HCT116 (cell line): ENCODE results near the gene SSRP1. TPM values are rescaled to one million over a fixed set of nuclear protein-coding genes. Genes with fewer than 3 reads are reported as not detected.
A peak's percentile ranks its signal among the peaks of the same experiment; 100 is the strongest.

Source experiments
- ATAC-seq: fragments of 200-7000 bp; cut with Tn5 transposase; 2 replicates; pipeline ENCODE4 v1.9.1; 2020; ENCODE audit warnings: mild to moderate bottlenecking, moderate library complexity
- BruUV-seq: library from RNA; stranded (reverse); fragments of 400-500 nt; replicated peaks from 2 replicates; lab custom pipeline; 2021; lab: Mats Ljungman, UMichigan
- CTCF ChIA-PET: fragments of 300-600 bp; sonication (Branson Sonifier 250); formaldehyde crosslinking; loops from one replicate; lab custom pipeline; 2021; ENCODE audit warnings: antibody characterized with exemption; lab: Charles Lee
- POLR2A ChIA-PET: fragments of 300-600, 350-600 bp; sonication (Branson Sonifier 250); formaldehyde crosslinking; loops from one replicate; lab custom pipeline; 2021; ENCODE audit warnings: antibody characterized with exemption; lab: Charles Lee
- RAD21 ChIA-PET, 2 experiments: fragments of 300-600 bp; sonication (Branson Sonifier 250); formaldehyde crosslinking; loops; one replicate each; lab custom pipeline; 2023; ENCODE audit warnings: low total read pairs in 2 of 2; ENCODE audit not compliant: uncharacterized antibody in 2 of 2, unreplicated experiment in 2 of 2, low non-redundant PET in 1 of 2; lab: Charles Lee
- DNase-seq: peaks from one replicate; pipeline ENCODE4 v3.0.0-alpha.2; 2010; ENCODE audit warnings: low read depth, low spot score
- H2AFZ ChIP-seq: fragments of 200-600 bp; shearing (Covaris generic), sonication (generic); 2 replicates; pipeline ENCODE4 v1.6.1; 2017; ENCODE audit warnings: low read depth, mixed run types, mixed read lengths, antibody characterized with exemption, low read length; ENCODE audit not compliant: poor library complexity, severe bottlenecking
- H3K27ac ChIP-seq: 2 replicates; pipeline ENCODE4 v1.5.1; 2012; ENCODE audit warnings: low read depth, low read length
- H3K27me3 ChIP-seq: fragments of 200-600 bp; sonication (generic); 2 replicates; pipeline ENCODE4 v1.6.1; 2016; ENCODE audit warnings: mixed run types, low read length, mixed read lengths; ENCODE audit not compliant: insufficient read depth
- H3K36me3 ChIP-seq, 2 experiments: fragments of 200-500 bp in 1 of 2; fragments of 200-600 bp in 1 of 2; sonication (Bioruptor generic) in 1 of 2; sonication (generic) in 1 of 2; 2 replicates each; pipeline versions ENCODE4 v1.5.1 to v1.6.1; 2014 to 2016; ENCODE audit warnings: low read length in 2 of 2, inconsistent platforms in 1 of 2, mixed read lengths in 1 of 2, mixed run types in 1 of 2; ENCODE audit not compliant: insufficient read depth in 2 of 2, control insufficient read depth in 1 of 2
- H3K4me1 ChIP-seq, 2 experiments: fragments of 200-600 bp in 1 of 2; sonication (generic) in 1 of 2; 2 replicates each; pipeline versions ENCODE4 v1.5.1 to v1.6.1; 2012 to 2017; ENCODE audit warnings: low read length in 2 of 2, inconsistent platforms in 1 of 2, mild to moderate bottlenecking in 1 of 2, mixed read lengths in 1 of 2, mixed run types in 1 of 2, moderate library complexity in 1 of 2; ENCODE audit not compliant: insufficient read depth in 2 of 2, control insufficient read depth in 1 of 2
- H3K4me2 ChIP-seq: fragments of 200-600 bp; sonication (generic); 2 replicates; pipeline ENCODE4 v1.6.1; 2017; ENCODE audit warnings: mixed run types, low read length, mixed read lengths
- H3K4me3 ChIP-seq, 2 experiments: fragments of 200-600 bp in 1 of 2; sonication (generic) in 1 of 2; replicated peaks in 1 of 2; 2 replicates each; pipeline ENCODE4 v1.5.1; 2011 to 2016; ENCODE audit warnings: low read length in 2 of 2, control low read depth in 1 of 2, low read depth in 1 of 2, mild to moderate bottlenecking in 1 of 2, mixed read lengths in 1 of 2, mixed run types in 1 of 2
- H3K79me2 ChIP-seq: fragments of 200-600 bp; sonication (generic); 2 replicates; pipeline ENCODE4 v1.6.1; 2017; ENCODE audit warnings: mild to moderate bottlenecking, mixed run types, low read length, moderate library complexity, mixed read lengths; ENCODE audit not compliant: insufficient read depth
- H3K9ac ChIP-seq: fragments of 200-600 bp; sonication (generic); 2 replicates; pipeline ENCODE4 v1.6.1; 2016; ENCODE audit warnings: low read length, mixed read lengths
- H3K9me2 ChIP-seq: fragments of 200-600 bp; sonication (generic), shearing (Covaris generic); 2 replicates; pipeline ENCODE4 v1.6.1; 2017; ENCODE audit warnings: mixed run types, mild to moderate bottlenecking, moderate library complexity; ENCODE audit not compliant: insufficient read depth
- H3K9me3 ChIP-seq, 2 experiments: fragments of 200-500 bp in 1 of 2; fragments of 200-600 bp in 1 of 2; sonication (Bioruptor generic) in 1 of 2; sonication (generic) in 1 of 2; 2 replicates each; pipeline ENCODE4 v1.6.1; 2014 to 2017; ENCODE audit warnings: low read length in 2 of 2, mixed read lengths in 2 of 2, inconsistent platforms in 1 of 2, low read depth in 1 of 2, mild to moderate bottlenecking in 1 of 2, mixed run types in 1 of 2, moderate library complexity in 1 of 2; ENCODE audit not compliant: control insufficient read depth in 1 of 2, insufficient read depth in 1 of 2
- H4K20me1 ChIP-seq: fragments of 200-600 bp; sonication (generic), shearing (Covaris generic); 2 replicates; pipeline ENCODE4 v1.6.1; 2017; ENCODE audit warnings: mixed run types, mild to moderate bottlenecking, moderate library complexity; ENCODE audit not compliant: insufficient read depth
- CBX3 ChIP-seq: IDR thresholded peaks from 2 replicates; pipeline ENCODE4 v1.6.1; 2012; ENCODE audit warnings: low read depth
- CEBPB ChIP-seq: IDR thresholded peaks from 2 replicates; pipeline ENCODE4 v1.6.1; 2012; ENCODE audit warnings: low read depth
- ELF1 ChIP-seq: IDR thresholded peaks from 2 replicates; pipeline ENCODE4 v1.6.1; 2012; ENCODE audit warnings: low read depth, borderline replicate concordance
- POLR2A ChIP-seq: IDR thresholded peaks from 2 replicates; pipeline ENCODE4 v1.7.0; 2011; ENCODE audit warnings: borderline replicate concordance; ENCODE audit not compliant: insufficient read depth, insufficient read length; ENCODE audit errors: extremely low read depth
- POLR2AphosphoS5 ChIP-seq: IDR thresholded peaks from 2 replicates; pipeline ENCODE4 v1.6.1; 2011; ENCODE audit warnings: mild to moderate bottlenecking, low read depth, low read length, moderate library complexity
- RAD21 ChIP-seq: IDR thresholded peaks from 2 replicates; pipeline ENCODE4 v1.6.1; 2012; ENCODE audit warnings: low read depth, mild to moderate bottlenecking
- REST ChIP-seq: IDR thresholded peaks from 2 replicates; pipeline ENCODE4 v1.6.1; 2012; ENCODE audit warnings: low read depth
- ZNF274 ChIP-seq: fragments of 200-500 bp; sonication (Bioruptor generic); IDR thresholded peaks from 2 replicates; pipeline ENCODE4 v1.6.1; 2014; ENCODE audit warnings: mild to moderate bottlenecking, low read depth, low read length, inconsistent platforms
- intact Hi-C: fragments of 100-400 bp; cut with micrococcal nuclease; formaldehyde crosslinking; loops from 2 replicates; pipeline ENCODE4 v1.10.0; 2022
- total RNA-seq: library from RNA; stranded (reverse); gene quantifications from one replicate; pipeline ENCODE4 v1.2.1, GENCODE V29; 2021; ENCODE audit not compliant: unreplicated experiment

Gene SSRP1
- total RNA-seq, 1 experiment from 2014 or later: 260 TPM

GRCh38 chr11:57276971-57277675 lies 58.6 kb downstream of the SSRP1 start:
- no peak for DNase-seq
- H3K27ac ChIP-seq: no peak overlapping the region
- no peaks in the 10 kb centered on the region for H3K79me2 ChIP-seq
- BruUV-seq: no TSS peak
- H3K36me3 ChIP-seq: no peaks in the 10 kb centered on the region
- H3K4me3 ChIP-seq: no peak overlapping the region
- RAD21 ChIA-PET: no interaction called here
- no peaks in the 10 kb centered on the region for H3K27me3 ChIP-seq
- H3K9me3 ChIP-seq: no peaks in the 10 kb centered on the region
- peaks cover 9 to 15% of the 10 kb centered on the region in 2 experiments for H3K4me1 ChIP-seq
- no peak overlapping the region for H3K9ac ChIP-seq
- TF ChIP-seq CBX3 (no peak), POLR2AphosphoS5 (no peak), REST (no peak), ZNF274 (no peak), ELF1 (no peak), POLR2A (no peak), RAD21 (no peak), CEBPB (peak; percentile 14; the same call in 1 of the 2 replicates)
- TF ChIP-seq, all 23 proteins: peak for 1
- ChIA-PET CTCF (interaction anchor here (1.4 kb wide), 1 partner anchor 8 kb away, joined by 3 read pairs; no protein-coding TSS in a partner anchor), POLR2A (no interaction called here)
- intact Hi-C loops: no loop called here
- Histone ChIP-seq H2AFZ (peak overlapping the region; percentile 100), H4K20me1 (no peaks in the 10 kb centered on the region), H3K4me2 (peak overlapping the region; percentile 92; the same call in 1 of the 2 replicates), H3K9me2 (no peaks in the 10 kb centered on the region)
- no peak for ATAC-seq
